Ovary (tissue), 3 donors: ENCODE results near the gene ST7.

Source experiments
- CTCF ChIP-seq, 3 donors: fragments of 450-650 bp in 2 of 3; fragments of 200-600 bp in 1 of 3; IDR thresholded peaks; one replicate each; pipeline versions ENCODE4 v1.5.1 to v1.8.0; 2016 to 2022; ENCODE audit warnings: antibody characterized with exemption in 3 of 3, mild to moderate bottlenecking in 1 of 3
- EP300 ChIP-seq: sonication (generic); formaldehyde crosslinking; IDR thresholded peaks from one replicate; pipeline ENCODE4 v1.6.1; 2017; ENCODE audit warnings: antibody characterized with exemption
- POLR2A ChIP-seq: fragments of 450-650 bp; IDR thresholded peaks from one replicate; pipeline ENCODE4 v1.6.1; 2017; ENCODE audit warnings: antibody characterized with exemption, mild to moderate bottlenecking, moderate library complexity
- donor health status: DM: no; HTN: no; CAD: no.

GRCh38 chr7:117096942-117097341, 143.6 kb downstream of the ST7 start:
- TF ChIP-seq CTCF (IDR thresholded peaks at IDR 0.05) (no peak), POLR2A (no peak), EP300 (no peak)
